Measurements from ENCODE around the gene KAT6B.

KAT6B gene

GRCh38 chr10:75000748-75001321 is 174.4 kb downstream of the KAT6B start:
- in situ Hi-C loops (cut with MboI; ENCODE audit: low sequenced_read_pairs), result no loop called here
- no peak overlapping the region for H3K4me3 ChIP-seq
- DNase-seq (ENCODE audit: low spot score in 2 of 2), result no peak
- no peaks in the 10 kb centered on the region for H3K27me3 ChIP-seq (ENCODE audit: low read depth)
- H3K4me1 ChIP-seq, result no peaks in the 10 kb centered on the region
- no peaks in the 10 kb centered on the region for H3K36me3 ChIP-seq (replicated peaks)
- no peaks in the 10 kb centered on the region for H3K9me3 ChIP-seq

- no peaks in the 10 kb centered on the region for H3K9me3 ChIP-seq
- H3K4me1 ChIP-seq, result no peaks in the 10 kb centered on the region
- H3K27me3 ChIP-seq (ENCODE audit: low read depth), result no peaks in the 10 kb centered on the region
- no peak for DNase-seq (ENCODE audit: low spot score in 2 of 2)
- H3K4me3 ChIP-seq, result no peak overlapping the region
- no peaks in the 10 kb centered on the region for H3K36me3 ChIP-seq (replicated peaks)
- in situ Hi-C loops (cut with MboI; ENCODE audit: low sequenced_read_pairs), result no loop called here
These were observed 175.4 kb downstream of the KAT6B start for GRCh38 chr10:75001715-75002350.

DNA sequence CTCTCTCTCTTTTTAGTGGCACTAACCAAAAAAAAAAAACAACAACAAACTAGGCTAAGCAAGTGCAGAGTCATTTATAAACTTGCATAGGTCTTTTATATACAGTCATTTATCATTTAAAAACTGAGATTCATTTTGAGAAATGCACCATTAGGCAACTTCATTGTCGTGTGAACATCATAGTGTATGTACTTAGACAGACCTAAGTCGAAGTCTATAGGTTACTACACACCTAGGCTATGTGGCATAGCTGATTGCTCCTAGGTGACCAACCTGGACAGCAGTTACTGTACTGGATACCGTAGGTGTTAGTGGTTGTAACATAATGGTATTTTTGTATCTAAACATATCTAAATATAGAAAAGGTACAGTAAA is 175.9 kb downstream of the KAT6B start:
- Histone ChIP-seq H3K36me3 (replicated peaks) (no peaks in the 10 kb centered on the region), H3K9me3 (no peaks in the 10 kb centered on the region), H3K4me3 (no peak overlapping the region), H3K4me1 (no peaks in the 10 kb centered on the region), H3K27me3 (ENCODE audit: low read depth) (no peaks in the 10 kb centered on the region)
- DNase-seq (ENCODE audit: low spot score in 2 of 2), result no peak
- in situ Hi-C loops (cut with MboI; ENCODE audit: low sequenced_read_pairs), result no loop called here

DNA sequence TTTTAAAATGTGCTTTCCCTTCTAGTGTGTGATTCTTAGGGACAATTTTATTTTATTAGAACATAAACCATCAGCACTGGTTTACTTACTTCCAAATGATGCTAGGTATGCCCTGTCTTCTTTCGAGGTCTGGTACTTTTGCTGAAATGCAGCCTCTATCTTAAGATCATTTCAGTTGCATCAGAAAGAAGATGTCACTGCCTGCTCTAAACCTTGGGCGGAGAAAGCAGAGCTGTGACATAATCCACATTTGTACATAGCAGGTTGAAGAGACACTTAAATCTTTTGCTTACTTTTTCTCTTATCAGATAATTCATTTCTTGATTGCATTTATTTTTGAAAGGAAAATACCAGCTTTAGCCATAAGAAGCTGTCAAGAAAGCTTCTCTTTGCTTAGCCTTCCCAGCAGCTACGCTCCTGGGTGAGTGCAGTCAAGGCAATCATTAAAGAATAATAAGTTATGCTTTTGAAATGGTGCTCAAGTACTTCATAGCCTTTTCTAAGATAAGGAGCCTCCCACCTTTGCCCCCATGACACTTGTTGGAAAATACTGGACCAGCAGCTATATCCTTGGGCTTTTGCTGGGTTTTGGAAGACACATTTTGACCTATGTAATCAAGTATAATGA is 176.7 kb downstream of the KAT6B start:
- DNase-seq (ENCODE audit: low spot score in 2 of 2), result no peak
- Histone ChIP-seq H3K4me1 (no peaks in the 10 kb centered on the region), H3K27me3 (ENCODE audit: low read depth) (no peaks in the 10 kb centered on the region), H3K4me3 (no peak overlapping the region), H3K9me3 (no peaks in the 10 kb centered on the region), H3K36me3 (replicated peaks) (no peaks in the 10 kb centered on the region)
- in situ Hi-C loops (cut with MboI; ENCODE audit: low sequenced_read_pairs), result no loop called here

DNA sequence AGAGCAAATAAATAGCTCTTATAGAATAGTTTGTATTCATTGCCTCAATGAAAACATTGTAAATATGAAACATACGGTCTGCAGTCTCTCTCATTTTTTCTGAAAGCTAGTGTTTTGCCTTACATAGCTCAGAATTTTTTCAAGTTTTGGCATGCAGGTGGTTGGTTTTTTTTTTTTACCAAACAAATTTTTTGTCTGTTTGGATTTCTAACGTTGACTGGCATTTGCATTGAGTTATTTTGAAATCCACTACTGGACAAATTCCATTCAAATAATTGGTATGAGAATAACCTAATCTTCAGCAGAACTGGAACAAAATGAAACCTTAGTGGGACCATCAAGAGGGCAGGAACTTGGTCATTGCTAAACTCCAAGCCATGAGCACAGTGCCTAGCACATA is 177.5 kb downstream of the KAT6B start:
- no peak overlapping the region for H3K4me3 ChIP-seq
- in situ Hi-C loops (cut with MboI; ENCODE audit: low sequenced_read_pairs), result no loop called here
- no peaks in the 10 kb centered on the region for H3K27me3 ChIP-seq (ENCODE audit: low read depth)
- H3K36me3 ChIP-seq (replicated peaks), result no peaks in the 10 kb centered on the region
- no peaks in the 10 kb centered on the region for H3K9me3 ChIP-seq
- H3K4me1 ChIP-seq, result no peaks in the 10 kb centered on the region
- DNase-seq (ENCODE audit: low spot score in 2 of 2), result no peak

DNA sequence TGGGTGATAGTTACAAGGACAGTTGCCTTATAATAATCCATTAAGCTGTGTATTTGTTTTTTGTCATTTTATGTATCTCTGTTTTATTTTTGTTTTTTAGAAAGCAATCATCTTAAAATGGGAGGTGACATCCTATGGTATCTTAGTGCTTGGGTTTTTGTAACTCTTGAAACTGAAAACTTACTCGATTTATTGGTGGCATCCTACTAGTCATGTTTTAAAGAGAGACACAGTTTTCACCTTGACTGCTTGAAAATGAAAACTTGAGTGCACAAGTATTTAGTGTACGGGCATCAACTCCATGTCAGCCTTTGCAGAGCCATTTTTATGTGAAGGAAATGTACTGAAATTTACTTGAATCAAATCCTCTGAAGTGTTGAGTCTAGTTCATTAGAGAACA is 181.2 kb downstream of the KAT6B start:
- DNase-seq (ENCODE audit: low spot score in 2 of 2), result no peak
- in situ Hi-C loops (cut with MboI; ENCODE audit: low sequenced_read_pairs), result no loop called here
- Histone ChIP-seq H3K27me3 (ENCODE audit: low read depth) (no peaks in the 10 kb centered on the region), H3K9me3 (no peaks in the 10 kb centered on the region), H3K4me3 (no peak overlapping the region), H3K36me3 (replicated peaks) (no peaks in the 10 kb centered on the region), H3K4me1 (no peaks in the 10 kb centered on the region)

DNA sequence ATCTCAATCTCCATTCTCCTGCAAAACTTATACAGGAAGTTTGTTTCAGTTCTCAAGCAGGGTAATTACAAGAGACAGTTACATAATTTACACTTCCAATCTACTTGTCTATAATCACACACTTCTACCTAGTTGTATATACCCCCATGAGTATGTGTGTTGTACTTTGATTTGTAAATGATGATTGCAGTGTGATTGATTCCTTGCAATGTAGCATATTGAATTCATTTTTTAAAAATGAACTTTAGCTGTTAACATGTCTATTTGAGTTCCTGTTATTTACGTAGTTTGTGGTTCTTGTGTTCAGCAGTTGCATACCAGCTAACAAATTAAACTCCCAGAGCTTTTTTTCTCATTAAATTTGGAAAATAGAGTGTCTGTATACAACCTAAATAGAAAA is 182.6 kb downstream of the KAT6B start:
- in situ Hi-C loops (cut with MboI; ENCODE audit: low sequenced_read_pairs), result no loop called here
- H3K27me3 ChIP-seq (ENCODE audit: low read depth), result no peaks in the 10 kb centered on the region
- H3K36me3 ChIP-seq (replicated peaks), result no peaks in the 10 kb centered on the region
- H3K9me3 ChIP-seq, result no peaks in the 10 kb centered on the region
- no peak for DNase-seq (ENCODE audit: low spot score in 2 of 2)
- H3K4me3 ChIP-seq, result no peak overlapping the region
- H3K4me1 ChIP-seq, result no peaks in the 10 kb centered on the region

DNA sequence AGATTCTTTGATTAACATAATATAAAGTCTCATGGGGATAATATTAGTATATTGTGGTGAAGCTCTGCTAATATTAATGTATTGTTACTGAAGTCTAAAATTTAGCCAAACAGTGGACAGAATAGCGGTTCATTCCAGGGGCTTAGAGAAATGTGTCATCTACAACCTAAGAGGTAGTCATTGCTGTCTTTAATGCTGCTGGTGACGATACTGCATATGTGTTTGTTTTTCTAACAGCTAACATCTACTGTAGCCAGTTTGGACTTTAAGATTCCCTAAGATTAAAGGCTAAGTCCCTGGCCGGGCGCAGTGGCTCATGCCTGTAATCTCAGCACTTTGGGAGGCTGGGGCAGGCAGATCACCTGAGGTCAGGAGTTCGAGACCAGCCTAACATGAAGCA is 183.0 kb downstream of the KAT6B start:
- Histone ChIP-seq H3K9me3 (no peaks in the 10 kb centered on the region), H3K4me3 (no peak overlapping the region), H3K27me3 (ENCODE audit: low read depth) (no peaks in the 10 kb centered on the region), H3K4me1 (no peaks in the 10 kb centered on the region), H3K36me3 (replicated peaks) (no peaks in the 10 kb centered on the region)
- DNase-seq (ENCODE audit: low spot score in 2 of 2), result no peak
- in situ Hi-C loops (cut with MboI; ENCODE audit: low sequenced_read_pairs), result no loop called here

GRCh38 chr10:75010373-75010772 is 184.0 kb downstream of the KAT6B start:
- no peaks in the 10 kb centered on the region for H3K4me1 ChIP-seq
- no peak overlapping the region for H3K4me3 ChIP-seq
- DNase-seq (ENCODE audit: low spot score in 2 of 2), result no peak
- H3K27me3 ChIP-seq (ENCODE audit: low read depth), result no peaks in the 10 kb centered on the region
- in situ Hi-C loops (cut with MboI; ENCODE audit: low sequenced_read_pairs), result no loop called here
- no peaks in the 10 kb centered on the region for H3K36me3 ChIP-seq (replicated peaks)
- no peaks in the 10 kb centered on the region for H3K9me3 ChIP-seq

- no peak for DNase-seq (ENCODE audit: low spot score in 2 of 2)
- Histone ChIP-seq H3K9me3 (no peaks in the 10 kb centered on the region), H3K4me1 (no peaks in the 10 kb centered on the region), H3K36me3 (replicated peaks) (no peaks in the 10 kb centered on the region), H3K27me3 (ENCODE audit: low read depth) (no peaks in the 10 kb centered on the region), H3K4me3 (no peak overlapping the region)
- in situ Hi-C loops (cut with MboI; ENCODE audit: low sequenced_read_pairs), result no loop called here
These were observed 184.8 kb downstream of the KAT6B start for GRCh38 chr10:75011221-75011620.

GRCh38 chr10:75012471-75012870 is 186.1 kb downstream of the KAT6B start:
- no peak for DNase-seq (ENCODE audit: low spot score in 2 of 2)
- in situ Hi-C loops (cut with MboI; ENCODE audit: low sequenced_read_pairs), result no loop called here
- no peaks in the 10 kb centered on the region for H3K36me3 ChIP-seq (replicated peaks)
- H3K27me3 ChIP-seq (ENCODE audit: low read depth), result no peaks in the 10 kb centered on the region
- H3K9me3 ChIP-seq, result no peaks in the 10 kb centered on the region
- H3K4me1 ChIP-seq, result no peaks in the 10 kb centered on the region
- H3K4me3 ChIP-seq, result no peak overlapping the region

DNA sequence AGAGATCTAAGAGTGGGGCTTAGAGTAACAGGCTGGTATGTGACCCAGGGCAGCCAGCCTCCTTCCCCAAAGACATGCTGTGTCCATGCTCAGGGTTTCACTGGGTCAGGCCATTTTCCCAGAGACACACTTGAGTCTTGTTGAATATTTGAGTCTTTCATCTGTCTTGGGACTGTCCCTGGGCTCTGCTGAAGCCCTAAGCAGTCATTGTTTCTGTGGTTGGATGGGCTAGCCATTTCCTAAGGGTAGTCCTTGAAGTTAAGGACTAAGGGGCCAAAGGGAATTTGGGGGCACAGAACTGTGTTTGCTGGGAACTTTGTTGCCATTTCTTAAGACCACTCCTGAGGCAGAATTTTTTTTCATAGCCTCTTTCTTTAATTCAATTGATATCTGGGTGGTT is 186.6 kb downstream of the KAT6B start:
- no peaks in the 10 kb centered on the region for H3K36me3 ChIP-seq (replicated peaks)
- no peaks in the 10 kb centered on the region for H3K4me1 ChIP-seq
- in situ Hi-C loops (cut with MboI; ENCODE audit: low sequenced_read_pairs), result no loop called here
- H3K9me3 ChIP-seq, result no peaks in the 10 kb centered on the region
- no peak for DNase-seq (ENCODE audit: low spot score in 2 of 2)
- H3K4me3 ChIP-seq, result no peak overlapping the region
- no peaks in the 10 kb centered on the region for H3K27me3 ChIP-seq (ENCODE audit: low read depth)

DNA sequence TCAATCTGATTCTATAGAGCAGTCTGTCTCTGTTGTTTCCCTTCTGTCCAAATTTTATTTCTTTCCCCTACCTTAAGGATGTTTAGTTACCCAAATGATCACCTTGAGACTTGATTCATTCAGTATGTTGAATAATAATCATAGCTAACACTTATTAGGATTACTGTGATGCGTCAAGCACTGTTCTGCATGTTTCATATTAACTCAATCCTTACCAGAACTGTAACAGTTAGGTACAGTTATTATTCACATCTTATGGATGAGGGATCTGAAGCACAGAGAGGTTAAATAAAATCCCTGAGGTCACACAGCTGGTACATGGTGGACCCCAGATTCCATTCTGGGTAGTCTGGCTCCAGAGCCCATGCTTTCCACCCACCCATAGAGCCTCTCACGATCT is 187.1 kb downstream of the KAT6B start:
- no peak for DNase-seq (ENCODE audit: low spot score in 2 of 2)
- Histone ChIP-seq H3K36me3 (replicated peaks) (no peaks in the 10 kb centered on the region), H3K4me3 (no peak overlapping the region), H3K4me1 (no peaks in the 10 kb centered on the region), H3K9me3 (no peaks in the 10 kb centered on the region), H3K27me3 (ENCODE audit: low read depth) (no peaks in the 10 kb centered on the region)
- in situ Hi-C loops (cut with MboI; ENCODE audit: low sequenced_read_pairs), result no loop called here

DNA sequence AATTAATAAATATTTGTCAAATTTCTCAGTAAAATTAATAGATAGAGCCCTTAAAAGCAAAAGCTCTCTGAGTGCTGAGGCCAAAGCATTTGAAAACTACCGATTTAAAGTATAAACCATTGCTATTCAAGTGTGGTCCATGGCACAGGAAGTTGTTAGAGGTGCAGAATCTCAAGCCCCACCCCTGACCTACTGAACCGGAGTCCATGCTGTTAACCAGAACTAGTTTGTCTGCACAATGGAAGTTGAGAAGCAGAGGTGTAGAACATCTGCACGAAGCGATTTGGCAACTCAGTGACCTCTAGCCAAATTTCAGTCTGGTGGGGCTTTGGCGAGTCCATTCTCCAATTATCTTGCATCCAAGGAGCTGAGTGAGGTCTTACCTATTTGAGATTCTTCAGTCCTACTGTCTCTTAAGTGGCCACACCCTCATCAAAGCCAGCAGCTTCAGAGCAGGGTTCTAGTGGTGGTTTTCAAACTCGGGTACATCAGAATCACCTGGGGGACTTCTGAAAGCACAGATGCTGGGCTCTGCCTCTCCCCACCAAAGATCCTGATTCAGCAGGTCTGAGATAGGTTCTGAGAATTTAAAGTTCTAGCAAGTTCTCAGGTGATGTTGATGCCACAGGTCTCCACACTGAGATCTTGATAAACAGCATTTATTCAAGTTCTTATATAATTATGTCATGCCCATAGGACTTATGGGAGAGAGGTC is 188.3 kb downstream of the KAT6B start:
- H3K27me3 ChIP-seq (ENCODE audit: low read depth), result no peaks in the 10 kb centered on the region
- no peaks in the 10 kb centered on the region; the same call in 1 of the 2 replicates for H3K9me3 ChIP-seq
- in situ Hi-C loops (cut with MboI; ENCODE audit: low sequenced_read_pairs), result no loop called here
- no peaks in the 10 kb centered on the region for H3K36me3 ChIP-seq (replicated peaks)
- no peak overlapping the region for H3K4me3 ChIP-seq
- no peak for DNase-seq (ENCODE audit: low spot score in 2 of 2)
- no peaks in the 10 kb centered on the region for H3K4me1 ChIP-seq
